ENCODE measurements around the gene NAP1L5. TPM values are rescaled to one million over a fixed set of nuclear protein-coding genes. Genes with fewer than 3 reads are reported as not detected.
A peak's percentile ranks its signal among the peaks of the same experiment; 100 is the strongest.

The NAP1L5 gene
- total RNA-seq, 2 experiments from 2014 or later, result 17.3 to 17.9 TPM

GRCh38 chr4:88722828-88723227 lies 25.2 kb upstream of the NAP1L5 start:
- no peaks in the 10 kb centered on the region for H3K4me1 ChIP-seq (ENCODE audit: insufficient read depth, low read length)

GRCh38 chr4:88722276-88722780 lies 24.7 kb upstream of the NAP1L5 start:
- peaks cover 0 to 8% of the 10 kb centered on the region in 2 experiments for H3K9me3 ChIP-seq (ENCODE audit: control insufficient read depth in 1 of 2, insufficient read depth in 1 of 2, low read length in 2 of 2)
- H3K4me3 ChIP-seq (ENCODE audit: low read length), result no peak overlapping the region
- no peaks in the 10 kb centered on the region for H3K27me3 ChIP-seq (ENCODE audit: control insufficient read depth in 1 of 2, insufficient read depth in 2 of 2, low read length in 2 of 2)
- H3K27me3 Mint-ChIP-seq, result no peaks in the 10 kb centered on the region
- H3K4me1 Mint-ChIP-seq (ENCODE audit: low read depth), result no peaks in the 10 kb centered on the region
- H3K36me3 ChIP-seq (ENCODE audit: insufficient read depth, low read length), result peaks cover 83% of the 10 kb centered on the region
- H3K4me1 ChIP-seq (ENCODE audit: insufficient read depth, low read length), result no peaks in the 10 kb centered on the region
- TF ChIP-seq CTCF (IDR thresholded peaks at IDR 0.05), result no peak
- ChIA-PET CTCF (interaction anchor here (0.6 kb wide), 1 partner anchor 470 kb away, joined by 5 read pairs; no protein-coding TSS in a partner anchor), POLR2A (no interaction called here)
- H3K4me3 Mint-ChIP-seq, result no peak overlapping the region
- H3K9me3 Mint-ChIP-seq, result peaks cover 2% of the 10 kb centered on the region
- H3K36me3 Mint-ChIP-seq (ENCODE audit: low read depth), result peaks cover 91% of the 10 kb centered on the region
- intact Hi-C loops (cut with DNase I, micrococcal nuclease), result no loop called here
- DNase-seq (no peak), ATAC-seq (ENCODE audit: poor library complexity) (no peak)
- no peak overlapping the region for H3K27ac Mint-ChIP-seq
- H3K27ac ChIP-seq (ENCODE audit: low read depth in 1 of 2, low read length in 2 of 2), result no peak overlapping the region

More at GRCh38 chr4:88722828-88723227, 25.2 kb upstream of the NAP1L5 start:
- intact Hi-C loops (cut with DNase I, micrococcal nuclease), result no loop called here
- H3K27me3 Mint-ChIP-seq, result no peaks in the 10 kb centered on the region
- TF ChIP-seq CTCF (IDR thresholded peaks at IDR 0.05), result no peak
- ATAC-seq (ENCODE audit: poor library complexity) (no peak), DNase-seq (no peak)
- Histone ChIP-seq H3K27ac (ENCODE audit: low read depth in 1 of 2, low read length in 2 of 2) (no peak overlapping the region), H3K27me3 (ENCODE audit: control insufficient read depth in 1 of 2, insufficient read depth in 2 of 2, low read length in 2 of 2) (no peaks in the 10 kb centered on the region), H3K9me3 (ENCODE audit: control insufficient read depth in 1 of 2, insufficient read depth in 1 of 2, low read length in 2 of 2) (peaks cover 0 to 3% of the 10 kb centered on the region in 2 experiments), H3K4me3 (ENCODE audit: low read length) (no peak overlapping the region), H3K36me3 (ENCODE audit: insufficient read depth, low read length) (peaks cover 83% of the 10 kb centered on the region)
- ChIA-PET CTCF (no interaction called here), POLR2A (no interaction called here)
- H3K4me1 Mint-ChIP-seq (ENCODE audit: low read depth), result no peaks in the 10 kb centered on the region
- no peak overlapping the region for H3K4me3 Mint-ChIP-seq
- peaks cover 91% of the 10 kb centered on the region for H3K36me3 Mint-ChIP-seq (ENCODE audit: low read depth)
- no peak overlapping the region for H3K27ac Mint-ChIP-seq
- no peaks in the 10 kb centered on the region for H3K9me3 Mint-ChIP-seq

- Histone ChIP-seq H3K4me1 (ENCODE audit: insufficient read depth, low read length) (no peaks in the 10 kb centered on the region), H3K36me3 (ENCODE audit: insufficient read depth, low read length) (peaks cover 85% of the 10 kb centered on the region), H3K27me3 (ENCODE audit: control insufficient read depth in 1 of 2, insufficient read depth in 2 of 2, low read length in 2 of 2) (no peaks in the 10 kb centered on the region), H3K9me3 (ENCODE audit: control insufficient read depth in 1 of 2, insufficient read depth in 1 of 2, low read length in 2 of 2) (peaks cover 0 to 24% of the 10 kb centered on the region in 2 experiments), H3K27ac (ENCODE audit: low read depth in 1 of 2, low read length in 2 of 2) (no peak overlapping the region), H3K4me3 (ENCODE audit: low read length) (no peak overlapping the region)
- peak overlapping the region; percentile 8 for H3K27ac Mint-ChIP-seq
- no peak overlapping the region for H3K4me3 Mint-ChIP-seq
- ChIA-PET POLR2A (no interaction called here), CTCF (interaction anchor here (0.6 kb wide), 1 partner anchor 119 kb away, joined by 3 read pairs; no protein-coding TSS in a partner anchor)
- no peaks in the 10 kb centered on the region for H3K4me1 Mint-ChIP-seq (ENCODE audit: low read depth)
- DNase-seq (no peak), ATAC-seq (ENCODE audit: poor library complexity) (no peak)
- H3K36me3 Mint-ChIP-seq (ENCODE audit: low read depth), result peaks cover 91% of the 10 kb centered on the region
- no peak for TF ChIP-seq CTCF (IDR thresholded peaks at IDR 0.05)
- intact Hi-C loops (cut with DNase I, micrococcal nuclease), result no loop called here
- peaks cover 9% of the 10 kb centered on the region for H3K9me3 Mint-ChIP-seq
- H3K27me3 Mint-ChIP-seq, result no peaks in the 10 kb centered on the region
Observed at GRCh38 chr4:88720451-88721428, 23.1 kb upstream of the NAP1L5 start.
